Epithelial cell of proximal tubule (primary cell): ENCODE results near the gene IYD. TPM values are rescaled to one million over a fixed set of nuclear protein-coding genes. Genes with fewer than 3 reads are reported as not detected.
A peak's percentile ranks its signal among the peaks of the same experiment; 100 is the strongest.

Experiments
- DNase-seq: peaks from one replicate; pipeline ENCODE4 v3.0.0-alpha.2; 2011; ENCODE audit warnings: low read depth
- H3K4me3 ChIP-seq: 2 replicates; pipeline ENCODE4 v1.5.1; 2011; ENCODE audit warnings: low read depth, mild to moderate bottlenecking, low read length
- CTCF ChIP-seq: conservative IDR thresholded peaks from 2 replicates; pipeline ENCODE4 v1.5.1; 2012; ENCODE audit warnings: low read depth, mild to moderate bottlenecking, low read length
- total RNA-seq: library from RNA; depleted of rRNA; stranded (reverse); fragments of >200 nt; gene quantifications from 2 replicates; pipeline ENCODE4 v1.2.3, GENCODE V29; 2015

IYD gene
- total RNA-seq, 1 donor from 2014 or later, result not detected

- no peak for TF ChIP-seq CTCF
- no peak overlapping the region for H3K4me3 ChIP-seq
- DNase-seq, result no peak
Measured at GRCh38 chr6:150346346-150346745, 22.5 kb upstream of the IYD start.

GRCh38 chr6:150347845-150348244 lies 21.0 kb upstream of the IYD start:
- no peak overlapping the region for H3K4me3 ChIP-seq
- no peak for TF ChIP-seq CTCF
- no peak for DNase-seq

GRCh38 chr6:150349546-150349945 lies 19.3 kb upstream of the IYD start:
- TF ChIP-seq CTCF, result no peak
- H3K4me3 ChIP-seq, result no peak overlapping the region
- no peak for DNase-seq

DNA sequence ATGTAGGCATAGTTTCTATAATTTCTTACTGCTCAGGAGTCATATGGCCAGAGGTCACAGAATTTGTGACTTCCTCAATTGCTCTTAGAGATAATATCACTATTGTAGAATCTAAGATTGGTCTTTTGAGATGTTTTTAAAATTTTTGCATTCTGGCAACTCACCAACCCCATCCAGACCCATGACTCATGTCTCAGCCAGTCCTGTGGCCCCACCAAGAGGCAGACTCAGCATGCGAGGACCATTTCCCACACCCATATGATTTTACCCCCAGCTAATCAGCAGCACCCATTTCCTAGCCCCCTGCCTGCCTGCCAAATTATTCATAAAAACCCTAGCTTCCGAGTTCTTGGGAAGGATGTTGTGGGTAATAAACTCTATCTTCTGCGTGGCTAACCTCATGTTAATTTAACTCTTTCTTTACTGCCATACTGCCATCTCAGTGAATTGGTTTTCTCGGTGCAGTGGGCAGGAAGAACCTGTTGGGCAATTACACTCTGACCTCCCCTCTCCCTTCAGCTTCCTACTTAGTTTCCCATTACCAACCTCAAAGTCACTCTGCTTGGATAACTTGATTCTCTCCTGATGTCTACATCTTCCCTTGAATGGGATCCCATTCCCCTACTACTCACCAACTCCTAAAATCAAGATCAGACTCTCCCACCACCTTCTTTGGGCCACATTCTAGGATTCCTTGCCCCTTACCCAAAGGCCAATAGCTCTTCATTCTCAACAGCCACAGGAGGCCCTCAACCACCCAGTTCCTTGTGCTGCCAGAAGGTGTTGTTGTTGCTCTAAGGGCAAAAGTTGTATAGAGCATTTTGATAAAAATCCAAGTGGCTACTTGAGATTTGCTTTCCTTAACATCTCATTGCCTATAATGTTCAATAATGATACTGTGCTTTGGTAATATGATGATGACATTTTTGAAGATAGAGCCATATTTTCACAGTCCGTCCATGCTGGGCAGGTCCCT lies 16.2 kb upstream of the IYD start:
- TF ChIP-seq CTCF, result peak; percentile 46
- no peak overlapping the region for H3K4me3 ChIP-seq
- no peak for DNase-seq

DNA sequence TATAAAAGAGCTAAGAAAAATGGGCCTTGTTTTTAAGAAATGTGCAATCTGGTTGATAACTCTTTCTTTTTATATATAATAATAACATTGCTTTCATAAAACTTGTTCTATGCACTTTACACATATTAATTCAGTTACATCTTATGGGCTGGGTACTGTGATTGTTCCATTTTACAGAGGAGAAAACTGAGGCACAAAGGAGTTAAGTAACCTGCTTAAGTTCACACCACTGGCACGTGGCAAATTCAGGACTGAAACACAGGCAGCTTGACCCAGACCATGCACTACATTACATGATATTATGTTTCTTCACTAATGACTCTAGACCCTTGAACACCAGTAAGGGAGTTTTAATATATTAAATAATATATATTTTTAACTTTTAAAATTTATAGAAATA lies 15.4 kb upstream of the IYD start:
- no peak overlapping the region for H3K4me3 ChIP-seq
- no peak for TF ChIP-seq CTCF

DNA sequence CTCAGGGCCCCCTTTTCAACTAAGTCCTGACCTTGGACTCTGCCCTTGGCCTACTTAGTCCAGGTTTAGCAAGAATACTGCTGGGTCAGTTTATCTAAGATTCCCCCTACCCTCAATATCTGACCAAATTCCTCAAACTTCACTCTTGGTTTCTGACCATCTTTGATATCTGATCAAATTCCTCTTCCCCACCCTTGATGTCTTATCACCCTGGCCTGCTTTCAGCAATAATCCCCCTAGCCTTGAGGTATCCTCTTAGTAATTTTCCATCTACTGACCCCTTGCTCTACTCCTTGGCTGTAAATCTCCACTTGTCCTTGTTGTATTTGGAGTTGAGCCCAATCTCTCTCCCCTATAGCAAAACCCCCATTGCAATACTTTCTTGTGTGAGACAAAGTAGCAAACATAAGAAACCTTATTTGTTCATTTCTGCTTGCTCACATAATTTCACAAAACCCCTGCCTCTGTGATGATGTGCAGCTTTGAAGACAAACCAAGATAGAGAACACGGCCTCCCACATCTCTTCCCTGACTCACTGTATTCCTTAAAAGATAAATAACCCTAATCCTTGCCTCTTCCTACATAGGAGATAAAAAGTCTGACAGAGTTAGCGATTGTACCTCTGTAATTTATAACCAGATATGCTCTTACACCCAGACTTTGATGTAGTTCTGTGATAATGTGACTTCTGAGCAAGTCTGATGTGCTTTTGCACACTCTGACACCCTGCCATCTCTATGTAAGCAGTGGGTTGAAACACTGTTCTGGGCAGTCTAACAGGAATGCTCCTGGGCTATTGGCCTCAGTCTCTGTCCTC lies 13.8 kb upstream of the IYD start:
- no peak overlapping the region for H3K4me3 ChIP-seq
- TF ChIP-seq CTCF, result no peak
- DNase-seq, result no peak

More for the DNA sequence above, 15.4 kb upstream of the IYD start:
- no peak for DNase-seq
